Measurements from ENCODE around the gene PLD3. TPM values are rescaled to one million over a fixed set of nuclear protein-coding genes. Genes with fewer than 3 reads are reported as not detected.
A peak's percentile ranks its signal among the peaks of the same experiment; 100 is the strongest.

PLD3 gene
- total RNA-seq: 10 to 100 TPM; 48.2 to 53.0 TPM
- polyA plus RNA-seq: 73.6 TPM

GRCh38 chr19:40348125-40348913 is at the start of gene PLD3, which contains the start of gene C19orf47:
PLD3 (plus strand) TSS chr19:40348695; CDS start chr19:40366484, 17,789 bp downstream.
C19orf47 (minus strand) TSS chr19:40348397; CDS start chr19:40341857, 6,540 bp downstream.
- ChIA-PET POLR2A (interaction anchor here (0.6 to 1.5 kb wide), 9 partner anchors 62 to 915 kb away, joined by 3 to 10 read pairs (median 4); partner anchors contain the start of genes AKT2, BLVRB, HNRNPUL1 and RAB4B), CTCF (interaction anchor here (0.8 to 2.0 kb wide), 4 partner anchors 13 to 73 kb away, joined by 3 to 7 read pairs (median 5); no protein-coding TSS in a partner anchor)
- Histone ChIP-seq H3K27ac (ENCODE audit: low read depth, low read length) (peak within 1 kb of the TSS; percentile 79), H3K36me3 (ENCODE audit: insufficient read depth, low read length) (no peaks in the 10 kb centered on the region), H3K27me3 (ENCODE audit: insufficient read depth, low read length, poor library complexity, severe bottlenecking) (no peaks in the 10 kb centered on the region), H3K4me3 (ENCODE audit: low read length) (peak within 1 kb of the TSS; percentile 82), H3K9me3 (ENCODE audit: low read length) (no peaks in the 10 kb centered on the region), H3K4me1 (ENCODE audit: insufficient read depth, low read length) (peaks cover 18% of the 10 kb centered on the region)
- H3K9me3 Mint-ChIP-seq: no peaks in the 10 kb centered on the region
- peaks cover 28 to 52% (median 37%) of the 10 kb centered on the region in 3 donors for H3K4me1 Mint-ChIP-seq
- peak within 1 kb of the TSS; percentile 86 to 94 (median 90) for H3K4me3 Mint-ChIP-seq
- peak within 1 kb of the TSS; percentile 89 to 97 (median 94) for H3K27ac Mint-ChIP-seq
- H3K27me3 Mint-ChIP-seq: peaks cover 0 to 3% of the 10 kb centered on the region in 2 donors
- DNase-seq: peak; percentile 98 to 99 (median 99)
- peaks cover 0 to 9% (median 0%) of the 10 kb centered on the region in 3 donors for H3K36me3 Mint-ChIP-seq

GRCh38 chr19:40300668-40301067 is 47.8 kb upstream of the PLD3 start:
- Histone ChIP-seq H3K4me1 (ENCODE audit: insufficient read depth, low read length) (peaks cover 3% of the 10 kb centered on the region), H3K27ac (ENCODE audit: low read depth, low read length) (no peak overlapping the region), H3K27me3 (ENCODE audit: insufficient read depth, low read length, poor library complexity, severe bottlenecking) (no peaks in the 10 kb centered on the region), H3K9me3 (ENCODE audit: low read length) (no peaks in the 10 kb centered on the region), H3K36me3 (ENCODE audit: insufficient read depth, low read length) (no peaks in the 10 kb centered on the region), H3K4me3 (ENCODE audit: low read length) (no peak overlapping the region)
- DNase-seq: peak in 1 of 5 donors; percentile 13
- no peaks in the 10 kb centered on the region for H3K9me3 Mint-ChIP-seq
- ChIA-PET POLR2A (no interaction called here), CTCF (interaction anchor here (1.3 kb wide), 1 partner anchor 334 kb away, joined by 3 read pairs; no protein-coding TSS in a partner anchor)
- no peak overlapping the region for H3K4me3 Mint-ChIP-seq
- H3K27ac Mint-ChIP-seq: no peak overlapping the region
- peaks cover 3 to 8% (median 5%) of the 10 kb centered on the region in 3 donors for H3K4me1 Mint-ChIP-seq
- H3K36me3 Mint-ChIP-seq: no peaks in the 10 kb centered on the region
- no peaks in the 10 kb centered on the region for H3K27me3 Mint-ChIP-seq

GRCh38 chr19:40302224-40303011 is 46.1 kb upstream of the PLD3 start:
- Histone ChIP-seq H3K9me3 (ENCODE audit: low read length) (no peaks in the 10 kb centered on the region), H3K27ac (ENCODE audit: low read depth, low read length) (no peak overlapping the region), H3K4me1 (ENCODE audit: insufficient read depth, low read length) (peaks cover 3% of the 10 kb centered on the region), H3K36me3 (ENCODE audit: insufficient read depth, low read length) (no peaks in the 10 kb centered on the region), H3K27me3 (ENCODE audit: insufficient read depth, low read length, poor library complexity, severe bottlenecking) (no peaks in the 10 kb centered on the region), H3K4me3 (ENCODE audit: low read length) (no peak overlapping the region)
- no peaks in the 10 kb centered on the region for H3K27me3 Mint-ChIP-seq
- CTCF ChIA-PET: no interaction called here
- no peaks in the 10 kb centered on the region for H3K36me3 Mint-ChIP-seq
- H3K4me3 Mint-ChIP-seq: no peak overlapping the region
- H3K4me1 Mint-ChIP-seq: peaks cover 3 to 8% (median 5%) of the 10 kb centered on the region in 3 donors
- H3K27ac Mint-ChIP-seq: no peak overlapping the region
- DNase-seq: no peak
- POLR2A ChIA-PET: no interaction called here
- no peaks in the 10 kb centered on the region for H3K9me3 Mint-ChIP-seq

GRCh38 chr19:40303765-40304164 is 44.7 kb upstream of the PLD3 start:
- no peaks in the 10 kb centered on the region for H3K9me3 Mint-ChIP-seq
- POLR2A ChIA-PET: no interaction called here
- no peak overlapping the region for H3K27ac ChIP-seq (ENCODE audit: low read depth, low read length)

GRCh38 chr19:40304306-40304705 is 44.2 kb upstream of the PLD3 start:
- no peak overlapping the region for H3K27ac ChIP-seq (ENCODE audit: low read depth, low read length)
- Mint-ChIP-seq H3K4me3 (peak overlapping the region in 1 of 7 donors; percentile 42), H3K4me1 (peaks cover 3 to 8% (median 5%) of the 10 kb centered on the region in 3 donors), H3K27me3 (no peaks in the 10 kb centered on the region), H3K36me3 (no peaks in the 10 kb centered on the region), H3K27ac (peak overlapping the region in 6 of 8 donors; percentile 13 to 74 (median 50)), H3K9me3 (no peaks in the 10 kb centered on the region)
- no peaks in the 10 kb centered on the region for H3K27me3 ChIP-seq (ENCODE audit: insufficient read depth, low read length, poor library complexity, severe bottlenecking)
- H3K4me3 ChIP-seq (ENCODE audit: low read length): no peak overlapping the region
- ChIA-PET CTCF (interaction anchor here (1.5 to 2.1 kb wide), 6 partner anchors 23 to 331 kb away, joined by 5 to 14 read pairs (median 6); partner anchors contain the start of gene LTBP4), POLR2A (no interaction called here)
- H3K4me1 ChIP-seq (ENCODE audit: insufficient read depth, low read length): peaks cover 3% of the 10 kb centered on the region
- no peaks in the 10 kb centered on the region for H3K9me3 ChIP-seq (ENCODE audit: low read length)
- H3K36me3 ChIP-seq (ENCODE audit: insufficient read depth, low read length): no peaks in the 10 kb centered on the region
- peak in 1 of 5 donors; percentile 15 for DNase-seq

More at GRCh38 chr19:40303765-40304164, 44.7 kb upstream of the PLD3 start:
- H3K4me3 Mint-ChIP-seq: no peak overlapping the region
- no peaks in the 10 kb centered on the region for H3K27me3 Mint-ChIP-seq
- Histone ChIP-seq H3K36me3 (ENCODE audit: insufficient read depth, low read length) (no peaks in the 10 kb centered on the region), H3K27me3 (ENCODE audit: insufficient read depth, low read length, poor library complexity, severe bottlenecking) (no peaks in the 10 kb centered on the region), H3K4me3 (ENCODE audit: low read length) (no peak overlapping the region), H3K4me1 (ENCODE audit: insufficient read depth, low read length) (peaks cover 3% of the 10 kb centered on the region), H3K9me3 (ENCODE audit: low read length) (no peaks in the 10 kb centered on the region)
- H3K4me1 Mint-ChIP-seq: peaks cover 3 to 8% (median 5%) of the 10 kb centered on the region in 3 donors
- CTCF ChIA-PET: interaction anchor here (1.9 to 2.1 kb wide), 3 partner anchors 164 to 297 kb away, joined by 6 to 8 read pairs (median 7); partner anchors contain the start of gene LTBP4
- peak in 1 of 5 donors; percentile 12 for DNase-seq
- no peaks in the 10 kb centered on the region for H3K36me3 Mint-ChIP-seq
- peak overlapping the region in 2 of 8 donors; percentile 23 to 44 for H3K27ac Mint-ChIP-seq

GRCh38 chr19:40305403-40305802 is 43.1 kb upstream of the PLD3 start:
- ChIA-PET POLR2A (interaction anchor here (0.7 kb wide), 1 partner anchor 9 kb away, joined by 3 read pairs; no protein-coding TSS in a partner anchor), CTCF (interaction anchor here (0.6 to 2.1 kb wide), 22 partner anchors 9 to 505 kb away, joined by 3 to 14 read pairs (median 4); partner anchors contain the start of genes AKT2, BLVRB, C19orf47 and LTBP4)

GRCh38 chr19:40309666-40310065 is 38.8 kb upstream of the PLD3 start:
- no peak for DNase-seq
- Mint-ChIP-seq H3K27ac (no peak overlapping the region), H3K9me3 (no peaks in the 10 kb centered on the region), H3K4me1 (peaks cover 3 to 5% (median 3%) of the 10 kb centered on the region in 3 donors), H3K4me3 (no peak overlapping the region), H3K36me3 (peaks cover 0 to 3% (median 0%) of the 10 kb centered on the region in 3 donors), H3K27me3 (no peaks in the 10 kb centered on the region)
- Histone ChIP-seq H3K36me3 (ENCODE audit: insufficient read depth, low read length) (no peaks in the 10 kb centered on the region), H3K4me1 (ENCODE audit: insufficient read depth, low read length) (peaks cover 3% of the 10 kb centered on the region), H3K9me3 (ENCODE audit: low read length) (no peaks in the 10 kb centered on the region), H3K27me3 (ENCODE audit: insufficient read depth, low read length, poor library complexity, severe bottlenecking) (no peaks in the 10 kb centered on the region), H3K27ac (ENCODE audit: low read depth, low read length) (no peak overlapping the region), H3K4me3 (ENCODE audit: low read length) (no peak overlapping the region)
- ChIA-PET CTCF (no interaction called here), POLR2A (no interaction called here)

More at GRCh38 chr19:40305403-40305802, 43.1 kb upstream of the PLD3 start:
- no peak overlapping the region for H3K27ac Mint-ChIP-seq
- no peaks in the 10 kb centered on the region for H3K36me3 ChIP-seq (ENCODE audit: insufficient read depth, low read length)
- no peak overlapping the region for H3K4me3 ChIP-seq (ENCODE audit: low read length)
- no peaks in the 10 kb centered on the region for H3K27me3 Mint-ChIP-seq
- peaks cover 3% of the 10 kb centered on the region for H3K4me1 ChIP-seq (ENCODE audit: insufficient read depth, low read length)
- no peaks in the 10 kb centered on the region for H3K9me3 ChIP-seq (ENCODE audit: low read length)
- H3K4me3 Mint-ChIP-seq: no peak overlapping the region
- H3K27me3 ChIP-seq (ENCODE audit: insufficient read depth, low read length, poor library complexity, severe bottlenecking): no peaks in the 10 kb centered on the region
- no peaks in the 10 kb centered on the region for H3K9me3 Mint-ChIP-seq
- no peaks in the 10 kb centered on the region for H3K36me3 Mint-ChIP-seq
- H3K4me1 Mint-ChIP-seq: peaks cover 3 to 8% (median 5%) of the 10 kb centered on the region in 3 donors
- H3K27ac ChIP-seq (ENCODE audit: low read depth, low read length): no peak overlapping the region
- DNase-seq: peak; percentile 54 to 78 (median 61)

Measured in CD8-positive, alpha-beta memory T cell (primary cell).